LNCaP clone FGC (cell line): ENCODE results near the gene C2CD4C.

Experiments used
- DNase-seq: peaks from one replicate; pipeline ENCODE4 v3.0.0-alpha.2; 2011; ENCODE audit warnings: low read depth
- H3K4me3 ChIP-seq: 2 replicates; pipeline ENCODE4 v1.5.1; 2011; ENCODE audit warnings: mild to moderate bottlenecking, low read depth, low read length, control low read depth
- TF ChIP-seq, protein P1 (sequence below): IDR thresholded peaks from 2 replicates; pipeline ENCODE4 v1.5.1; 2012; ENCODE audit warnings: mild to moderate bottlenecking; ENCODE audit not compliant: control insufficient read depth, insufficient read depth; ENCODE audit errors: extremely low read depth

The C2CD4C gene, protein sequence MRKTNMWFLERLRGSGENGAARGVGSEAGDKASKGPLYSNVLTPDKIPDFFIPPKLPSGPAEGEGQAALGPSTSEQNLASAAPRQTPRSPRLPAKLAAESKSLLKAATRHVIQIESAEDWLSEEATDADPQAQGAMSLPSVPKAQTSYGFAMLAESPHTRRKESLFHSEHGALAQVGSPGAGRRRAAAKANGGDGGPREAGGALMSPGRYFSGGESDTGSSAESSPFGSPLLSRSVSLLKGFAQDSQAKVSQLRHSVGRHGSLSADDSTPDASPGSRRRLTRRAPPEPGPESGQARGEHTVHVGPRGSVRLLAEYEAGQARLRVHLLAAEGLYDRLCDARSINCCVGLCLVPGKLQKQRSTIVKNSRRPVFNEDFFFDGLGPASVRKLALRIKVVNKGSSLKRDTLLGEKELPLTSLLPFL

DNA sequence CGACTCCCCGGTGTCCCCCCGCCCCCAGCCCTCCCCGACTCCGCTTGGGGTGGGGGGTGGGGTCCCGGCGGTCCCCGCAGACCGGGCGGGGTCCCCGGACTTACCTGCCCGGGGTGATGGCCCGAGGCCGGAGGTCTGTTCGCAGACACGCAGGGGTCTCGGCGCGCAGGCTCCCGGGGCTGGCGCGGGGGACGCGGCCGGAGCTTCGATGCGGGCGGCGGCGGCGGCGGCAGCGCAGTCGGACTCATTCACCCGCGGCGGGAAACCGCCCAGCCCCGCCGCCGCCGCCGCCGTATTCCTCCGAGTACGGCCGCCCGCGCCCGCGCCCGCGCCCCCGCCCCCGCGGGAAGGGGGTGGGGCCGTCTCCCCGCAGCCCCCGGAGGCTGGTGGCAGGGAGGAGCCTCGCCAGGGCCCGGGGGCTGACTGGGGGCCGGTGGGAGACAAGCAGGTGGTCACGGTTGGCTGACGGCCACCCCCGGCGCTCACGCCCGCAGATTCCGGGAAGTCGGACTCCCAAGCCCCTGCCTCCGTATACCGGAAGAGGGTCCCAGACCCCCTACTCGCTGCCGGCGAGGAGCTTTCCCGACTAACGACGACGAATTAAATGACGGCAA lies at the start of gene C2CD4C:
Gene C2CD4C, minus strand, starts transcription at position 246 of the 614 bp plus-strand sequence. CDS start 786 bp downstream, outside the sequence.
- TF ChIP-seq, protein P1, sequence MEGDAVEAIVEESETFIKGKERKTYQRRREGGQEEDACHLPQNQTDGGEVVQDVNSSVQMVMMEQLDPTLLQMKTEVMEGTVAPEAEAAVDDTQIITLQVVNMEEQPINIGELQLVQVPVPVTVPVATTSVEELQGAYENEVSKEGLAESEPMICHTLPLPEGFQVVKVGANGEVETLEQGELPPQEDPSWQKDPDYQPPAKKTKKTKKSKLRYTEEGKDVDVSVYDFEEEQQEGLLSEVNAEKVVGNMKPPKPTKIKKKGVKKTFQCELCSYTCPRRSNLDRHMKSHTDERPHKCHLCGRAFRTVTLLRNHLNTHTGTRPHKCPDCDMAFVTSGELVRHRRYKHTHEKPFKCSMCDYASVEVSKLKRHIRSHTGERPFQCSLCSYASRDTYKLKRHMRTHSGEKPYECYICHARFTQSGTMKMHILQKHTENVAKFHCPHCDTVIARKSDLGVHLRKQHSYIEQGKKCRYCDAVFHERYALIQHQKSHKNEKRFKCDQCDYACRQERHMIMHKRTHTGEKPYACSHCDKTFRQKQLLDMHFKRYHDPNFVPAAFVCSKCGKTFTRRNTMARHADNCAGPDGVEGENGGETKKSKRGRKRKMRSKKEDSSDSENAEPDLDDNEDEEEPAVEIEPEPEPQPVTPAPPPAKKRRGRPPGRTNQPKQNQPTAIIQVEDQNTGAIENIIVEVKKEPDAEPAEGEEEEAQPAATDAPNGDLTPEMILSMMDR, result no peak
- DNase-seq, result no peak

DNA sequence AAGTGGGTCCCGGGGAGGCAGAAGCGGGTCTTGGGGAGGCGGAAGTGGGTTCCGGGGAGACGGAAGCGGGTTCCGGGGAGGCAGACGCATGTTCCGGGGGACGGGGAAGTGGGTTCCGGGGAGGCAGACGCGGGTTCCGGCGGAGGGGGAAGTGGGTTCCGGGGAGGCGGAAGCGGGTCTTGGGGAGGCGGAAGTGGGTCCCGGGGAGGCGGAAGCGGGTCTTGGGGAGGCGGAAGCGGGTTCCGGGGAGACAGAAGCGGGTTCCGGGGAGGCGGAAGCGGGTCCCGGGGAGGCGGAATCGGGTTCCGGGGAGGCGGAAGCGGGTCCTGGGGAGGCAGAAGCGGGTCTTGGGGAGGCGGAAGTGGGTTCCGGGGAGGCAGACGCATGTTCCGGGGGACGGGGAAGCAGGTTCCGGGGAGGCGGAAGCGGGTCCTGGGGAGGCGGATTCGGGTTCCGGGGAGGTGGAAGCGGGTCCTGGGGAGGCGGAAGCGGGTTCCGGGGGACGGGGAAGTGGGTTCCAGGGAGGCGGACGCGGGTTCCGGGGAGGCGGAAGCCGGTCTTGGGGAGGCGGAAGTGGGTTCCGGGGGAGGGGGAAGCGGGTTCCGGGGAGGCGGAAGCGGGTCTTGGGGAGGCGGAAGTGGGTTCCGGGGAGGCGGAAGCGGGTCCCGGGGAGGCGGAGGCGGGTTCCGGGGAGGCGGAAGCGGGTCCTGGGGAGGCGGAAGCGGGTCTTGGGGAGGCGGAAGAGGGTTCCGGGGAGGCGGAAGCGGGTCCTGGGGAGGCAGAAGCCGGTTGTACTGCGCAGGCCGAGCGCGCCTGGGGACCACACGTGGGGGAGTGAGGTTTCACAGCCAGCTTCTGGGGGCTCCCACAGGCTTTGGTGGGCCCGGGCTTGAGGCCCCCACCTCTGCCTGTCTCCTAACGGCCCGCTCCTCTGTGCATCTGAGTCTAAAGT lies 49.4 kb upstream of the C2CD4C start:
- no peak for DNase-seq
- TF ChIP-seq, protein P1, result no peak
- H3K4me3 ChIP-seq, result no peak overlapping the region

More for the DNA sequence above, at the start of gene C2CD4C:
- H3K4me3 ChIP-seq, result peak within 1 kb of the TSS; percentile 7; the same call in 1 of the 2 replicates

DNA sequence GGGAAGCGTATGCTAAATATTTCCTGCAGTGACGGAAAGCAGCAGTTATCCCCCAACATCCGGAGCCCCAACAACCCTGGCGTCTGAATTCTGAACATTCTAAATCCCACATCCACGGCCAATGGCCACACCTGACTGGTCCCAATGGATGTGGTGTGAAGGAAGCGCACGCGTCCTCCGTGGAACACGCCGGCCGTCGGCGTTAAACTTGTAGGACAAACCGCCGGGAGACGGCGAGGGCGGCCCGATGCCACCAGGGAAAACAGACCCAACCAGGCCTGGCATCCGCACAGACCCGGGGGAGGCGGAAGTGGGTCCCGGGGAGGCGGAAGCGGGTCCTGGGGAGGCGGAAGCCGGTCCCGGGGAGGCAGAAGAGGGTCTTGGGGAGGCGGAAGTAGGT lies 48.7 kb upstream of the C2CD4C start:
- DNase-seq, result no peak
- TF ChIP-seq, protein P1, result no peak
- no peak overlapping the region for H3K4me3 ChIP-seq

DNA sequence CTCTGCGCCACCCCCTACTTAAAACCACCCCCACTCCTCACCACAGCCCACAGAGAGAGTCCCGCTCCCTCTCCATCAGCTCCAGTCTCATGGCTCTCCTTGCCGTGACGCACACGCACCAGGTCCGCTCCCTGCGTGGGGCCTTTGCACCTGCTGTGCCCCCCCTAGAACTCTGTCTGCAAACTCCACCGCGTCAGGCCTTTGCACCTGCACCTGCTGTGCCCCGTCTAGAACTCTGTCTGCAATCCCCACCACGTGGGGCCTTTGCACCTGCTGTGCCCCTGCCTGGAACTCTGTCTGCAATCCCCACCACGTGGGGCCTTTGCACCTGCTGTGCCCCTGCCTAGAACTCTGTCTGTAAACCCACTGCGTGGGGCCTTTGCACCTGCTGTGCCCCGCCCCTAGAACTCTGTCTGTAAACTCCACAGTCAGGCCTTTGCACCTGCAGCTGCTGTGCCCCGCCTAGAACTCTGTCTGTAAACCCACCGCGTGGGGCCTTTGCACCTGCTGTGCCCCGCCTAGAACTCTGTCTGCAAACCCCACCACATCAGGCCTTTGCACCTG lies 47.7 kb upstream of the C2CD4C start:
- DNase-seq, result no peak
- H3K4me3 ChIP-seq, result no peak overlapping the region
- TF ChIP-seq, protein P1, result no peak

DNA sequence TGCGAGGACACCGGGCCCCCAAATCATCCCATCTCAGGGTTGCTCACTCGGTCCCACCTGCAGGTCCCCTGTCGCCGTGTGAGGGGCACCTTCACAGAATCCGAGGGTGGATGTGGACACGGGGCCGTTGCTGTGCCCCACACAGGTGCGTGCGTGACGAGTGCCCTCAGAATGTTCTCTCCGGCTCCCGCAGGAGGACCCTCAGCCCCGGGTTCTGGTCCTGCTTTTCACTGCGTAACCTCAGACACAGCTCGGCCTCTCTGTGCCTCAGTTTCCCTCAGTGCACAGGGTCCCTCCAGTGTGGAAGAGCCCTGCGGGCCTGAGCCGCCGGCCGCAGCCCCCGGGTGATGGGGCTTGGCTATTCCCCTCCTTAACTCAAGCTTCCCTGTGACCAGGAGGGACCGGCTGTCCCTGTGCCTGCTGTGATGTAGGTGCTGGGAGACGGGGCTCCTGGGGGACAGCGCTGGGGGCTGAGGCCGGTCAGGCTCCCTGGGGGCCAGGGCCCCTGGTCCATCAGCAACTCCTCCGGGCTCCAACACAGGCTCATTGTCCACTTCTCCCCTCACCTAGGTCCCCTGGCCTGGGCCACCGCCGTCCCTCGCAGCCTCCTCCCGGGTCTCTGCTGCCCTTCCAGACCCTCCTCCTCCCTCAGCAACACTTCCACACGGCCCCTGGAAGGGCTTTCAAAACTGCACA lies 47.1 kb upstream of the C2CD4C start:
- DNase-seq, result no peak
- no peak overlapping the region for H3K4me3 ChIP-seq
- TF ChIP-seq, protein P1, result no peak

DNA sequence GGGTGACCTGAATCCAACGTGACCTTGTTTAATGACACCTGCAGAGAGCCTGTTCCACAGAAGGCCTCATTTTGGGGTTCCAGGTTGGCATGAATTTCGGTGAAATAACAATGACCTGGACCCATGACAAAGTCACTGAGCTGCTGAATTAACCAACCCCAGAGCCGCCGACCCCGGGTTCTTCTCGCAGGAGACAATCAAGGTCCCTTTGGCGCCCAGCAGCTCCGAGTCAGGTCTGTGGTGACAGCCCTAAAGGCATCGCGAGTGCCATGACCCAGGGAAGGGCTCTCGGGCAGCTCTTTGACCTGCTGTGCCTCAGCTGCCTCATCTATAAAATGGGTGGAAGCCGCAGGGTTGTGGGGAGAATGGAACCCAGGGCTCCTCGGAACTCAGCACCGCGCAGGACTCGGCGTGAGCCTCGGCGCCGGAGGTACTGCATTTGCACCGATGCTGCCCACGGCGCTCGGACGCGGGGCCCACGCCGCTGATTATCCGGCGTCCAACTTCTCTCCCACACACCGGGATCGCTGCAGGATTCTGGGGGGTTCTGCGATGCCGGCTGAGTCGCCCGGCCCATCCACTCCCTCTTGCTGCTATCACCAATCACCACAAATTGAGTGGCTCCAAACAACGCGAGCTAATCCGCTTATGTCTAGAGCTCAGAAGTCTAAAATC lies 46.2 kb upstream of the C2CD4C start:
- H3K4me3 ChIP-seq, result no peak overlapping the region
- no peak for DNase-seq
- TF ChIP-seq, protein P1, result no peak
